GM19438 (cell line): ENCODE measurements around the gene LUC7L2.
"Not testable (repeated sequence)": the region's sequence is repeated elsewhere in the genome, so short reads cannot be mapped to it uniquely, and the experiment has no call there.

Source experiments
- ATAC-seq: cut with Tn5 transposase; IDR thresholded peaks from one replicate; pipeline ENCODE4 v1.9.1; 2021; ENCODE audit warnings: low read depth; ENCODE audit not compliant: unreplicated experiment

Gene LUC7L2

GRCh38 chr7:139439375-139439774 lies 79.7 kb downstream of the LUC7L2 start:
- no peak for ATAC-seq

GRCh38 chr7:139441961-139442360 lies 82.3 kb downstream of the LUC7L2 start:
- no peak for ATAC-seq

- no peak for ATAC-seq
Observed at GRCh38 chr7:139446051-139446890, 86.6 kb downstream of the LUC7L2 start.

DNA sequence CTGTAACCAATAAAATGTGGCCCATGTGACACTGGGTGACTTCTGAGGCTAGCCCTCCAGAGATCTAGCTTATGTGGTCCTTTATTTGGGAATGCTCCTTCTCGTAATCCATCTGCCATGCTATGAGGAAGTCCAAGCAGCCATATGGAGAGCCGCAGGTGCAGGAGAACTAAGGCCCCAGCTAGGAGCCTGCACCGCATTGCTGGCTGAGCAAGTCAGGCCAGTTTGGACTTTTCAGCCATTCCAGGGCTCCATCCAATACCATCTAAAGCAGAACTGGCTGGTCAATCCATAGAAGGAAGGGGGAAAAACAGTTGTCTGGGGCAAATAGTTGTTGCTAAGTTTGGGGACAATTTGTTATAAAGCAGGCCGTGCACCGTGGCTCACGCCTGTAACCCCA lies 91.2 kb downstream of the LUC7L2 start:
- no peak for ATAC-seq

GRCh38 chr7:139451638-139452037 lies 91.9 kb downstream of the LUC7L2 start:
- no peak for ATAC-seq

GRCh38 chr7:139452958-139453672 lies 93.4 kb downstream of the LUC7L2 start:
- no peak for ATAC-seq

GRCh38 chr7:139453673-139454321 lies 94.1 kb downstream of the LUC7L2 start:
- ATAC-seq: no peak

GRCh38 chr7:139455789-139456188 lies 96.1 kb downstream of the LUC7L2 start:
- no peak for ATAC-seq

- no peak for ATAC-seq
Observed at GRCh38 chr7:139456511-139456910, 96.8 kb downstream of the LUC7L2 start.

DNA sequence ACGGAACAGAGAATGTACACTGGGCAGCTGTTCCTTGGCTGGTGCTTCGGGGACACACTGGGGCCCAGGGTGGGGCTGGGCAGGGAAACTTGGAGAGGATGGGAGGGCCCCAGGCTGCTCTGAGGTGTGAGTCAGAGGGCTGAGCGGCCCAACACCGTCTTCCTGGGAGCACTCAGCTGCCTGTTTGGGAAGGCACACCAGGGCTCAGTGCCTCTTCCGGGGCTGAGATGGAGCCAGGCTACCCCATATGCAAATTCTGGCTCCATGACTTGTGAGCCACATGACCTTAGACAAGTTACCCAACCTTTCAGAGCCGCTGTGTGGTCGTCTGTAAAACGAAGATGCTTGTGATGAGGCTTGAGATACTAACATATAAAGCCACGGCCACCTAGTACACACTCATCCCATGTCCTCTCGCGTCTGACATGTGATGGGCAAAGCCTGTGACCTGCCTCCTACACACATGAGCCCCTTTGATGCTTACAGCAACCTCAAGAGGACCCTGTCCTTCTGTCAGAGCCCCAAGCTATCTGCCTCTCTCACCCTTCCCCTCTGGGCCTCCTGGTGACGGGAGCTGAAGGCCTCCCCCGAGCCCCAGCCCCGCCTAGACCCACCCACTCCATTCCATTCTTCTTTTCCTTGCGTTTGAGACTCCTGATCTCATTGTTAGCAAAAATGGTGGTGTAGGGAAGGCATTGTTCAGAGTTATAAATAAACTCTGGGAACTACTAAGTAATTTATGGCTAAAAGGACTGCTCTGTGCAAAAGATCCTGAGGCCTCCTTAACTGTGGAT lies 97.7 kb downstream of the LUC7L2 start:
- no peak for ATAC-seq

GRCh38 chr7:139463421-139463820 lies 103.7 kb downstream of the LUC7L2 start:
- ATAC-seq: not testable (repeated sequence)

- ATAC-seq: not testable (repeated sequence)
Observed at GRCh38 chr7:139464511-139464910, 104.8 kb downstream of the LUC7L2 start.

DNA sequence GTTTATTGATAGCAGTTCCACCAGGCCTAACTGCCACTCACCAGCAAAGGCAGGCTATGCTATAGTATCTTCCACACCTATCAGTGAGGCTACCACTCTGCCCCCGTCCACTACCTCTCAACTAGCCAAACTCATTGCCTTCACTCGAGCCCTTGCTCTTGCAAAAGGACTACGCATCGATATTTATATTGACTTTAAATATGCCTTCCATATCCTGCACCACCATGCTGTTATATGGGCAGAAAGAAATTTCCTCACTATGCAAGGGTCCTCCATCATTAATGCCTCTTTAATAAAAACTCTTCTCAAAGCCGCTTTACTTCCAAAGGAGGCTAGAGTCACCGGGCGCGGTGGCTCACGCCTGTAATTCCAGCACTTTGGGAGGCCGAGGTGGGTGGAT lies 105.4 kb downstream of the LUC7L2 start:
- ATAC-seq: not testable (repeated sequence)

- not testable (repeated sequence) for ATAC-seq
Observed at GRCh38 chr7:139467729-139468128, 108.0 kb downstream of the LUC7L2 start.

DNA sequence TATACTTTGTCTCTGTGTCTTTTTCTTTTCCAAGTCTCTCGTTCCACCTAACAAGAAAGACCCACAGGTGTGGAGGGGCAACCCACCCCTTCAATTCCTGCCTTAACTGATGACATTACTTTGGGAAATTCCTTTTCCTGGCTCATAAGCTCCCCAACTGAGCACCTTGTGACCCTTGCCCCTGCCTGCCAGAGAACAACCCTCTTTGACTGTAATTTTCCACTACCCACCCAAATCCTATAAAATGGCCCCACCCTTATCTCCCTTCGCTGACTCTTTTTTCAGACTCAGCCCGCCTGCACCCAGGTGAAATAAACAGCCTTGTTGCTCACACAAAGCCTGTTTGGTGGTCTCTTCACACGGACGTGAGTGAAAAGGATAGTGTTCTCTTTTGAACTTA lies 108.6 kb downstream of the LUC7L2 start:
- ATAC-seq: not testable (repeated sequence)

DNA sequence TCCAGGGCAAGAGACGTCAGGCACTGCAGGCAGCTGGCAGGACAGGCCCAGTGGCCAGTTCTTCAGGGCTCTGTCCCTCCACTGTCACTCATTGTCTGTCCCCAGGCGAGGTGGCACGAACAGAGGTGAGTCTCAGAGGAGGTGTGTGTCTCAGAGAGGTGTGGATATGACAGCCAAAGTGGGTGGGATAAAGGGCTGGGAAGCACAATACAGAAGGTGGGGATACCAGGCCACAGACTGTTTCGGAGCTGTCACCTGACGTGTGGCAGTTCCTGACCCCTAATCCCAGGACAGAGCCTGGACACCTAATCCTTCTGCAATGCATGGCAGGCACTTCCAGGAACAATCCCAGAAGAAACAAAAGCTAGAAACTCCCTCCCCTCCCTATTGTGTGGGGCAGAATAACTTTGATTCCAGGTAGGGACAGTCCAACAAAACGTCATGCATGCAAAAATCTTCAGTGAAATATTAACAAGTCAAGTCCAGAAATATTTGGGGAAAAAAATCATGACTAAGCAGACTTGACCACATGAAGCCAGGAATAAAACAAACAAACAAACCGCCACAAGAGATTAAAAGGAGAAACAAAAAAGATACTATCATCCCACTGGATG lies 112.2 kb downstream of the LUC7L2 start:
- no peak for ATAC-seq
